Measurements from ENCODE around the gene RAB3A.

GRCh38 chr19:18160493-18160970 lies 43.3 kb downstream of the RAB3A start:
- no peak for TF ChIP-seq EZH2 (IDR thresholded peaks at IDR 0.05; ENCODE audit: insufficient read depth, poor library complexity, severe bottlenecking)
- no peak for TF ChIP-seq EZH2phosphoT487 (IDR thresholded peaks at IDR 0.05; ENCODE audit: insufficient read depth, low read depth)

Data from GM23248 (cell line).